A204.1 (cell line): Measurements from ENCODE around the gene RYR1.
"Not testable (repeated sequence)": the region's sequence is repeated elsewhere in the genome, so short reads cannot be mapped to it uniquely, and the experiment has no call there.

Source experiments
- FAIRE-seq: peaks from 2 replicates; lab custom pipeline; 2012; peaks lifted over from hg19 to GRCh38; lab: Jason Lieb, UNC

RYR1 gene

DNA sequence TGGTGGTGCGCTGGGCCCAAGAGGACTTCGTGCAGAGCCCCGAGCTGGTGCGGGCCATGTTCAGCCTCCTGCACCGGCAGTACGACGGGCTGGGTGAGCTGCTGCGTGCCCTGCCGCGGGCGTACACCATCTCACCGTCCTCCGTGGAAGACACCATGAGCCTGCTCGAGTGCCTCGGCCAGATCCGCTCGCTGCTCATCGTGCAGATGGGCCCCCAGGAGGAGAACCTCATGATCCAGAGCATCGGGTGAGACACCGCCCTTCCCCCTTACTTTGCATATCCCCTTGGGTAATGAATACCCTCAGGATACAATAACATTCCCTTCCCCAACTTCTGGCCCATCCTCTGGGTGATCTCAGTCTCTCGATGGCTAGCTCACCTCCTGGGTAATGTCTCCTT lies 60.9 kb downstream of the RYR1 start:
- no peak for FAIRE-seq

GRCh38 chr19:38495375-38495774 lies 61.9 kb downstream of the RYR1 start:
- FAIRE-seq, result not testable (repeated sequence)

DNA sequence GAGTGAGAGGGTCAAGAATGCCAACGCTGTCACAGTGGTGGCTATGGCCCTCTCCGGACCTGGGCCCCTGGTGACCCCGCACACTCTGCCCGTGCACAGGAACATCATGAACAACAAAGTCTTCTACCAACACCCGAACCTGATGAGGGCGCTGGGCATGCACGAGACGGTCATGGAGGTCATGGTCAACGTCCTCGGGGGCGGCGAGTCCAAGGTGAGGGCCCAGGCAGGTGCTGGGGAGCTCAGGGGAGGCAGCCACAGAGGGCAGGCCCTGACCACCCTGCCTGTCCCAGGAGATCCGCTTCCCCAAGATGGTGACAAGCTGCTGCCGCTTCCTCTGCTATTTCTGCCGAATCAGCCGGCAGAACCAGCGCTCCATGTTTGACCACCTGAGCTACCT lies 62.6 kb downstream of the RYR1 start:
- no peak for FAIRE-seq

- no peak for FAIRE-seq
Observed at GRCh38 chr19:38496603-38497487, 63.4 kb downstream of the RYR1 start.

DNA sequence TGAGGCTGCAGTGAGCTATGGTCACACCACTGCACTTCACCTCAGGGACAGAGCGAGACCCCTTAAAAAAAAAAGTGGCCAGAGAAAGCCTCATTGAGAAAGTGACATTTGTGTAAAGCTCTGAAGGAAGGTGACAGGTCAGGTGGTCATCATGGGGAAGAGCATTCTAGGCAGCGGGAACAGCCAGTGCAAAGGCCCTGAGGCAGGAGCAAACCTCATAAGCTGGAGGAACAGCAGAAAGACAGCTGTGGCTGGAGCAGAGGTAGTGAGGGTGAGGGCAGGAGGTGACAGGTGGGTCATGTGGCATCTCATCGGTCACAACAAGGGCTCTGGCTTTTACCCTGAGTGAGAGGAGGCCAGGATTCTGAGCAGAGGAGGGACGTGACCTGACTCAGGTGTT lies 64.4 kb downstream of the RYR1 start:
- FAIRE-seq, result no peak

DNA sequence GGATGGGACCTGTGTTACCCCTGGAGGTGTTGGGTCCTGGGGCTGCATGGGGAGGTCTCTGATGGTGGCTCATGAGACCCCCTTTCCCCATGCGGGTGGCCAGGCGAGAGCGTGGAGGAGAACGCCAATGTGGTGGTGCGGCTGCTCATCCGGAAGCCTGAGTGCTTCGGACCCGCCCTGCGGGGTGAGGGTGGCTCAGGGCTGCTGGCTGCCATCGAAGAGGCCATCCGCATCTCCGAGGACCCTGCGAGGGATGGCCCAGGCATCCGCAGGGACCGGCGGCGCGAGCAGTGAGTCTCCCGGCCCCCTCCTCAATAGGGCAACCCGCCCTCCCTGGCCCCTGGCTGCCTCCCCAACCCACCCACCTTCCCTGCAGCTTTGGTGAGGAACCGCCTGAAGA lies 66.0 kb downstream of the RYR1 start:
- no peak for FAIRE-seq

- no peak for FAIRE-seq
Observed at GRCh38 chr19:38500450-38500849, 67.0 kb downstream of the RYR1 start.

DNA sequence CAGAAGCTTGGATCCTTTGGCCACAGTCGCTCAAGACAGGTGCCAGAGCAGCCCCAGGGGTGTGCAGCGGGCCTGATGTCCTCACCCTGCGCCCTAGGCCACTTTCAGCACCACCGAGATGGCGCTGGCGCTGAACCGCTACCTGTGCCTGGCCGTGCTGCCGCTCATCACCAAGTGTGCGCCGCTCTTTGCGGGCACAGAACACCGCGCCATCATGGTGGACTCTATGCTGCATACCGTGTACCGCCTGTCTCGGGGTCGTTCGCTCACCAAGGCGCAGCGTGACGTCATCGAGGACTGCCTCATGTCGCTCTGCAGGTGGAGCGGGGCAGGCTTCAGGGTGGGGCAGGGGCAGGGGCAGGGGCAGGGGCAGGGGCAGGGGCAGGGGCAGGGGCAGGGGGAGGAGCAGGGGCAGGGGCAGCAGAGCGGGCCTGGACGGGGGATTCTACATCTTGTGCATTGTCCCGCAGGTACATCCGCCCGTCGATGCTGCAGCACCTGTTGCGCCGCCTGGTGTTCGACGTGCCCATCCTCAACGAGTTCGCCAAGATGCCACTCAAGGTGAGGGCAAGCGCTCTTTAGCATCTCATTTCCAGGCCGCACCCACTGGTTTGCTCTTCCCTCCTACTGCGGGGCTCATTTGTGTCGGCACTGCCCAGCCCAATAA lies 69.1 kb downstream of the RYR1 start:
- FAIRE-seq, result no peak

GRCh38 chr19:38503077-38503410 lies 69.6 kb downstream of the RYR1 start:
- no peak for FAIRE-seq

DNA sequence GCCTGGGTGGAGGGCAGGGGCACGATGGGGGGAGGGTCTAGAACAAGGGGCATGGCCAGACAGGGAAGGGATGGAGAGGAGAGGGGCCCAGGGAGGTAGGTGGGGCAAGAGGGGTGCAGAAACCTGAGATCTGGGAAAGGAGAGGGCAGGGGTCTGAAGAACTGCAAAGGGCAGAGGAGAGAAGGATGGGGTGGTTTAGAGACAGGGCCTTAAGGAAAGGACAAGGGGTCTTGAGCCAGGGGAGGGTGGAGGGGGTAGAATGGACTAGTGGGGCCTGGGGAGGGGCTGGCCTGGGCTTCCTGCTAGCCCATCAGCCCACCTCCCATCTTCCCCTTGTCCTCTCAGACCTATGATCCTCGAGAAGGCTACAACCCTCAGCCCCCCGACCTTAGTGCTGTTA lies 72.5 kb downstream of the RYR1 start:
- FAIRE-seq, result no peak

DNA sequence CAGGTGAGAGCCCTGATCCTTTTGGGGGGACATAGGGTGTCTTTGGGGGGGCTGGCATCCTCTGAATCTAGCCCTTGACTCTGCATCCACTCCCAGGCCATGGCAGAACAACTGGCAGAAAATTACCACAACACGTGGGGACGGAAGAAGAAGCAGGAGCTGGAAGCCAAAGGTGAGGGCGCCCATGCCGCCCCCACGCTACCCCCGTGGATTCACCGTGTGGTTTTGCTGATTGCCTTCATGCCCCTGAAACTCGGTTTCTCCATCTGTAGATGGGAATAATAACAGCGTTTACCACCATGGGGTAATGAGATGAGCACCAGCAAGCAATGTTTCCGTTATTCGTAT lies 72.9 kb downstream of the RYR1 start:
- FAIRE-seq, result no peak

GRCh38 chr19:38506723-38507550 lies 73.4 kb downstream of the RYR1 start:
- FAIRE-seq, result no peak

DNA sequence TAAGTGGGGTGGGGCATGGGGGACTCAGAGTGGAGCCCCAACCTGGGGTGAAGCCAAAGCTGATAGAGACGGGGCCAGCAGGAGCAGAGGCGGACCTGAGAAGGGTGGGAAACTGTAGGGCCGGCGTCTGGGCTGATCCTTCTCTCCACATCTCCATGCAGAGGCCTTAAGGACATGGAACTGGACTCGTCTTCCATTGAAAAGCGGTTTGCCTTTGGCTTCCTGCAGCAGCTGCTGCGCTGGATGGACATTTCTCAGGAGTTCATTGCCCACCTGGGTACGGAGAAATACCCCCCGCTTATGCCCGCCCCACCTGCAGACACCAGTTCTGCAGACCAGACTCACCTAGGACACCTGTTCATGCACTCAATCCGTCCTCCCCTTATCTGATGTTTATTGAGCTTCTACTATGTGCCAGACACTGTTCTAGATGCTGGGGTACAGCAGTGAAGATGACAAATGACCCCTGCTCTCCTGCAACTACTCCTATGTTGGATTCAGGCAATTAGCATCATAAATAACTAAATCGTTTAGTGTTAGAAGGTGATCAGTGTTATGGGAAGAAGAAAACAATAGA lies 74.1 kb downstream of the RYR1 start:
- FAIRE-seq, result no peak

GRCh38 chr19:38508507-38508906 lies 75.0 kb downstream of the RYR1 start:
- FAIRE-seq, result no peak

DNA sequence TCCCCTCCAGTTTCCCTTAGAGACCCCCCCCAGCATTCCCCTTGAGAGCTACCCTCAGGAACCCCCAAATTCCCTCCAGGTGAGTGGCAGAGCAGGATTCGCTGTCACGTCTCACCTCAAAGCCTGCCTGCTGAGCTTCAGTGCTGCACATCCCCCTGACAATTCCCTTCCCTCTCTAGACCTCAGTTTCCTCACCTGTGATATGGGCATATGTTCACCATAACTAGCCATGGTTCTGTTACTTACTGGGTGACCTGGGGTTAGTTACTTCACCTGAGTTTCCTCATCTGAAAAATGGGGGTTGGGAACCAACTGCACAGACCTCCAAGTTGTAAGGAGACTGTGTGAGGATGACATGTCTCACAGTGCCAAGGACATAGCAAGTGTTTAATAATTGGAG lies 75.5 kb downstream of the RYR1 start:
- no peak for FAIRE-seq

DNA sequence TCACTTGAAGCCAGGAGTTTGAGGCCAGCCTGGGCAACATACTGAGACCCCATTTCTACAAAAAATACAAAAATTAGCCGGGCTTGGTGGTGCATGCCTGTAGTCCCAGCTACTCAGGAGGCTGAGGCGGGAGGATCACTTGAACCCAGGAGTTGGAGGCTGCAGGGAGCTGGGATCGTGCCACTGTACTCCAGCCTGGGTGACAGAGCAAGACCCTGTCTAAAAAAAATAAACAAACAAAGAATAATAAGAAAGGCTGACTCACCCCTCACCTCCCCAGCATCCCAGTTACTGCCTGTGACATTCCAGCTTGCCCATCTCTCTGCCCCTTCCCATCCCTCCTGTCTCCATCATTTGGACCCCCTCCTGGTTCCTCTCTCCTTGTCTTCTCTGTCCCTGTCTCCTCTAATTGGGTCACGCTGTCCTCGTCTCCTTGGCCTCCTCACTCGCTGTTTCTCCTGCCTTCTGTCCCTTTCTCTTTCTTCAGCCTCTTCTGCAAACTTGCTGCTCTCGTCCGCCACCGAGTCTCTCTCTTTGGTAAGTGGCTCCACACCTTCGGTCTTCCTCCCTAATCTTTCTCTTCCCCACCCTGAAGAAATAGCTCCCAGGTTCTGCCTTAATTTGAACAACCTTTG lies 77.7 kb downstream of the RYR1 start:
- no peak for FAIRE-seq

DNA sequence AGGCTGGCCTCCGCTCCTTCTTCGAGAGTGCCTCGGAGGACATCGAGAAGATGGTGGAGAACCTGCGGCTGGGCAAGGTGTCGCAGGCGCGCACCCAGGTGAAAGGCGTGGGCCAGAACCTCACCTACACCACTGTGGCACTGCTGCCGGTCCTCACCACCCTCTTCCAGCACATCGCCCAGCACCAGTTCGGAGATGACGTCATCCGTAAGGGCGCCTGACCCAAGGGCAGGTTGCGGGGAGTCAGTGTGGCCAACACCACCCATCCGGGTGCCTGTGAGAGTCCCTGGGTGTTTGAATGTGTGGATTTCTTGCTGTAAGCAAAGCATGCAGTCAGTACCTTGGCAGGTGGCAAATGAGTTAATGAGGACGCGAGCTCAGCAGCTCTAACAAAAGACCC lies 78.8 kb downstream of the RYR1 start:
- FAIRE-seq, result no peak

- not testable (repeated sequence) for FAIRE-seq
Observed at GRCh38 chr19:38513156-38513555, 79.7 kb downstream of the RYR1 start.

GRCh38 chr19:38513762-38514167 lies 80.3 kb downstream of the RYR1 start:
- no peak for FAIRE-seq

DNA sequence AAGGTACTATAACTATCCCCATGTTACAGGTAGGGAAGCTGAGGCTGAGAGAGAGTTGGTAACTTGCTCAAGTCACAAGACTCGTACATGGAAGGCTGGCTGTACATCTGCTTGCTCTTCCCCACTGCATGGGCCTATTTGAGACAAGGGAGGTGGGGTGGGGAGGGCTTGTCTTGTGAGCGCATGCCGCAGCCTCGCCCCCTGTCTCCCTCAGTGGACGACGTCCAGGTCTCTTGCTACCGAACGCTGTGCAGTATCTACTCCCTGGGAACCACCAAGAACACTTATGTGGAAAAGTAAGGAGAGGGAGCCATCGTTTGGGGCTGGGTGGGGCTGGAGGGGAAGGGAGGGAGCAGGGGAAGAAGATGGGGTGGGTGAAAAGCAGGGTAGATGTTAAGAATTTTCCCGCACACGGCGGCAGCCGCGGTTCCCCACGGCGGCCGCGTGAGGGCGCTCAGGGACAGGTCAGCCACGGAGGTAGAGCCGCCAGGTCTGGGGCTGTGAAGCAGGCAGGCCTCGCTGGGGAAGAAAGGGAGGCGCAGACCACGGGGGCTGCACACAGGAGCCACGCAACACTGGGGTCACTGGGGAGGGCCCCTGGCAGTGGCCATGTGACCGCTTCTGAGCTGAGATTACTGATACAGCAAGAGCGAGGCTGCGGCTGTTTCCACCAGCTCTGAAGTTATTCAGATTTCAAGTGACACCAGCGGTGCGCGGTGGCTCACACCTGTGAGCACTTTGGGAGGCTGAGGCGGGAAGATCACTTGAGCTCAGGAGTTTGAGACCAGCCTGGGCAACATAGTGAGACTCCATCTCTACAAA lies 81.5 kb downstream of the RYR1 start:
- no peak for FAIRE-seq

DNA sequence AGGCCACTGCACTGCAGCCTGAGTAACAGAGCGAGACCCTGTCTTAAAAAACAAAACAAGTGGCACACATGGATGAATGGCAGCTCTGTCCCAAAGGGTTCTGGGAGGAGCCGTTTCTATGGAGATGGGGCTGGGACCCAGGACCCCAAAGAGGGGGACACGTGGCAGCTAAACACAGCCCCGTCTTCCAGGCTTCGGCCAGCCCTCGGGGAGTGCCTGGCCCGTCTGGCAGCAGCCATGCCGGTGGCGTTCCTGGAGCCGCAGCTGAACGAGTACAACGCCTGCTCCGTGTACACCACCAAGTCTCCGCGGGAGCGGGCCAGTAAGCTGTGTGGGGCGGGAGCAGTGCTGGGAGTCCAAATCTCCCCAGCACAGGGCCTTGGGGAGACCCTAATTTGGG lies 82.4 kb downstream of the RYR1 start:
- FAIRE-seq, result no peak
